GM19238 (cell line): ENCODE data around the gene ACTN4.

Source experiments
- DNase-seq: peaks from one replicate; pipeline ENCODE4 v3.0.0; 2011; ENCODE audit warnings: low spot score; ENCODE audit not compliant: insufficient read length

ACTN4 gene

DNA sequence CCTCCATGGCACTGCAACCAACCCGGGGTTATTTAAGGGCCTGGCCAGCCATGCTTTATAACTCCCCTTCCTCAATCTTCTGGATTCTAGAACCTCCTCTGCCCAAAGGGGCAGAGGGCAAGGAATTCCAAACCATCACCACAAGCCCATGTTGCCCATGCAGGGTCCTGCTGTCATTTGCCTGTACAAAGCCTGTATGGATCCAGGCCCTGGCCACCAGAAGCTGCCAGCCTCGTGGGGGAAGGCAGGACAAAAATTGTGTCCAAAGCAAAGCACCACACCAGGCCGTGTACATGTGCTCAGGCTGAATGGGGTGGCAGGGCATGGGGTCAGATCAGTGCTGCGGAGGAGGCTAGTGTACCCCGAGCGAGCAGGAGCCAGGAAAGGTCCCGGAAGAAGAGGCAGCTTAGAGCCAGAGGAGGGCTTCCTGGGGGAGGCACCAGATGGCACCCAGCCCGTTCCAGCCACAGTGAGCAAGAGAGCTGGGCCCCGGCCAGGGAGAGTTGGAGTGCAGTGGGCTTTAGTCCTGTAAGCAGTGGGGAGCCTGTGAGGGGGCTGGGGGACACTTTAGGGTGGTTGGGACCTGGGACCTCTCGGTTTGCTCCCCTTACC lies 61.1 kb downstream of the ACTN4 start:
- no peak for DNase-seq

DNA sequence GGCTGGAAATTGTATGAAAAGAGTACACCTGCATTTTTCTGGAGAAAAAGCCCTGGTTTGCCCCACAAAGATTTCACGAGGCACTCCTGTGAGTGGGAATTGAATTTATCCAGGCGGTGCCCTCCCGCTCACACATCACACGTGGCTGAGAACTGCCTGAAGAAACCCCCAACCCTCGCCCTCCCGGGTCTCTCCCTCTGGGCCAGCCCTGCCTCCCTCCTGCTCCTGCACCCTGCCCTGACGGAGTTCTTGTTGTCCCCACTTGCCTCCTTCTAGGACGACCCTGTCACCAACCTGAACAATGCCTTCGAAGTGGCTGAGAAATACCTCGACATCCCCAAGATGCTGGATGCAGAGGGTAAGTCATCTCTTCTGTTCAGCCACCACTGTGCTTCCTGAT lies 61.7 kb downstream of the ACTN4 start:
- DNase-seq, result no peak

- DNase-seq, result no peak
These were observed 62.4 kb downstream of the ACTN4 start for GRCh38 chr19:38709671-38710415.

DNA sequence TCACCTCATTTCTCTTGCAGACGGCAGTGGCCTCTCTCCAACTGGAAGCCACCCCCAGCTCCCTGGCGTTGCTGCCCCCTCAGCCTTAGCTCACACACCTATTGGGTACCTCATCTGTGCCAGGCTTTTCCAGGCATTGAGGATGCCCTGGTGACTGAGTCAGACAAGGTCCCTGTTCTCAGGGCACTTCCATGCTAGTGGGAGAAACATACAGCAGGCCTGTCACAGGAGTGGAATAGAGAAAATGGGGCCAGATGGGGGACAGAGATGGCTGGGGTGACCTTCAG lies 62.9 kb downstream of the ACTN4 start:
- no peak for DNase-seq

DNA sequence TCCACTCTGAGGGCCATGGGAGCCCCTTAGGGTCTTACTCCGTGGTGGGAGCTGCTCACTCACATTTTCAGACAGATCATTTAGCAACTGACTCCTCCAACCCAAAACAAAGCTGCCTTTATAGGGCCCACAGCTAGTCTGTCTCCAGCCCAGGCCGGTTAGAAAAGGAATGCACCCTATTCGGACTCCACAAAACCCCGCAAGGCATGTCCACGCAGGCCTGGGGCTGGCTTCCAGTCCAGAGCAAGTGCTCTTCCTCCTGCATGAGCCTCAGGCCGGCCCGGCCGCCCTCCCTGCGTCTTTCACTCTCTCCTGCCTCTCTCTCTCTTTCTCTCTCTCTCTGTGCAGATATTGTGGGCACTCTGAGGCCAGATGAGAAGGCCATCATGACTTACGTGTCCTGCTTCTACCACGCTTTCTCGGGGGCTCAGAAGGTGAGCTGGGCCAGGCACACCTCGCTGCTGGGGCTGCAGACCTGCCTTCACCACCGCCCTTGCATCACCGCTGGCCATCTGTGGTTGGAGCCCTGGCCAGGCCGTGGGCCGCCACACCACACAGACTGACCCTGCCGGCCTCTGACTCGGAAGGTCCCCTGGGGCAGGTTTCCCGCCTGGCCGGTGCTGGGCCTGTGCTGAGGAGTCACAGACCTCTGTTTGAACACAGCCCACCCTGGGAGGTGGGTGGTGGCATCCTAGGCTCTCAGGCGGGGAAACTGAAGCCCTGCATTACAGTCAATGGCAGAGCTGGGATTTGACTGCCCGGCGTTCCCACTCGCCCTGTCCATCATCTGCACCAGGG lies 63.7 kb downstream of the ACTN4 start:
- DNase-seq, result no peak

GRCh38 chr19:38711726-38712153 lies 64.3 kb downstream of the ACTN4 start:
- DNase-seq, result no peak

DNA sequence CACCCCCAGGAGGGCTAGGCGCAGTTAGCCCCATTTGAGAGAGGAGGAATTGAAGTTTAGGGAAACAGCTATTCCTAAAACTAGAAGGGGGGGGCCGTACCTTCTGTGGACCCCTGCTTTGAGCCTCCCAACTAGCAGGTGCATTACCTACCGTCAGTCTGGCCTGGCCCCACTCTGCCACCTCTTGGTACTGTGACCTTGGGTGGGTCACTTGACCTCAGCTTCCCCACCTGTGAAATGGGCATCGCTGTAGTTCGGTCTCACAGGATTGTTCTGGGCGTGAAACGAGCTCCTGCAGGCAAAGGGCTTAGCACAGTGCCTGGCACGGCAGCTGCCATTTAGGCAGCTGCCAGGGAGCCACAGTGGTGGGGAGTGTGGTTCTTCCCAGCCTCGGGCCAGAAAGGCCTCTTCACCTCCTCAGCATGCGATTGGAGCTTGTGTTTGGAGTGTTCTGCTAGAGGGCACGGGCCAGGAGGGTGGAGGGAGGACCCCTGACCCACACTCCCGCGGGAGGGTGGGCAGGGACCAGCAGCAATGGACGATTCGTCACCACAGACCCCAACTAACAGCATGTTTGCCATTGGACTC lies 64.8 kb downstream of the ACTN4 start:
- no peak for DNase-seq

- no peak for DNase-seq
These were observed 65.8 kb downstream of the ACTN4 start for GRCh38 chr19:38713227-38713649.

DNA sequence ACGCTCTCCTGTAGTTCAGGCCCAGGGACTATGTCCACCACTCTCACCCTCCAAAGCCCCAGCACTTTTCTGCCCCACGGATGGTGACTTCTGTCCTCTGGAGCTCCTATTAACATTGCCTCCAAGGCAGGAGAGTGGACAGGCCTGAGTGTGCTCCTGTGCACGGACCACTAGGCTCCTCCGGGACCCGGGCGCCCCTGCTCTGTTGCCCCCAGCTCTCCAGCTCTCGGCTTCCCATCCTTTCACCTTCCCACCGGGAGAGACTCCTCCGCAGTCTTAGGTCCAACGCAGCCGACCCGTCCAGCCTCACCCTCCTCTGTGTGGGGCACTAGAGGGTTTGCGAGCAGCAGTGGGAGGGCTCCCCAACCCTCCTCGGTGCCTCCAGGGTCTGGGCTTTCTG lies 66.4 kb downstream of the ACTN4 start:
- DNase-seq, result no peak

- no peak for DNase-seq
These were observed 66.9 kb downstream of the ACTN4 start for GRCh38 chr19:38714354-38714778.

DNA sequence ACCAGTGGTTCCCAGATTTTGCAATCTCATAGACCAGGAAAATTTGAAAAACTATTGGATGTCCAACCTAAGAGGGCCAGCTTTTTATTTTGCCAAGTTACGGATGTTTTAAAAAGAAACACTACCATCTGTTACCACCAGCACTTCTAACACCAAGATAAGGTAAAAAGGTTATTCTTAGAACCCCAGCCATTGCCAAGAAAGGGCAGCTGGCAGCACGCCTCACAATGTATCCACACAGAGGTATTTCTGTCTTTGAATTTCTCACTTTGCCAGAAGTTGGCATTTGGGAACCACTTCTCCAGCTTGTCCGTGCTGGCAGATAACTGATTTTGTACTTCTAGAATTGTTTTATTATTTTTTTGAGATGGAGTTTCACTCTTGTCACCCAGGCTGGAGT lies 68.1 kb downstream of the ACTN4 start:
- no peak for DNase-seq

GRCh38 chr19:38717051-38717450 lies 69.6 kb downstream of the ACTN4 start:
- no peak for DNase-seq

DNA sequence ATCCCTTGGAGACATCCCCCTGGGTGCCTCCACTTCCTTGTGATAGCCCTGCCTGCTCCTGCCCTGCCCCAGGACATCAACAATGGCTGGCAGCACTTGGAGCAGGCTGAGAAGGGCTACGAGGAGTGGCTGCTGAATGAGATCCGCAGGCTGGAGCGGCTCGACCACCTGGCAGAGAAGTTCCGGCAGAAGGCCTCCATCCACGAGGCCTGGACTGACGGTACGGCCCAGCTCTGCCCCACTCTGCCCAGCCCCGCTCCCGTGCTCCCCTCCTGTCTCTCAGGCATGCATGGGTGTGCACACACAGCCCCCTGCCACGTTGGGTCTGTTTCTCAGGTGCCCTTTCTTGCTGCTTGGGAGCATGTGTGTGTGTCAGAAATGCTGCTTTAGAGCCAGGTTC lies 70.4 kb downstream of the ACTN4 start:
- DNase-seq, result no peak

DNA sequence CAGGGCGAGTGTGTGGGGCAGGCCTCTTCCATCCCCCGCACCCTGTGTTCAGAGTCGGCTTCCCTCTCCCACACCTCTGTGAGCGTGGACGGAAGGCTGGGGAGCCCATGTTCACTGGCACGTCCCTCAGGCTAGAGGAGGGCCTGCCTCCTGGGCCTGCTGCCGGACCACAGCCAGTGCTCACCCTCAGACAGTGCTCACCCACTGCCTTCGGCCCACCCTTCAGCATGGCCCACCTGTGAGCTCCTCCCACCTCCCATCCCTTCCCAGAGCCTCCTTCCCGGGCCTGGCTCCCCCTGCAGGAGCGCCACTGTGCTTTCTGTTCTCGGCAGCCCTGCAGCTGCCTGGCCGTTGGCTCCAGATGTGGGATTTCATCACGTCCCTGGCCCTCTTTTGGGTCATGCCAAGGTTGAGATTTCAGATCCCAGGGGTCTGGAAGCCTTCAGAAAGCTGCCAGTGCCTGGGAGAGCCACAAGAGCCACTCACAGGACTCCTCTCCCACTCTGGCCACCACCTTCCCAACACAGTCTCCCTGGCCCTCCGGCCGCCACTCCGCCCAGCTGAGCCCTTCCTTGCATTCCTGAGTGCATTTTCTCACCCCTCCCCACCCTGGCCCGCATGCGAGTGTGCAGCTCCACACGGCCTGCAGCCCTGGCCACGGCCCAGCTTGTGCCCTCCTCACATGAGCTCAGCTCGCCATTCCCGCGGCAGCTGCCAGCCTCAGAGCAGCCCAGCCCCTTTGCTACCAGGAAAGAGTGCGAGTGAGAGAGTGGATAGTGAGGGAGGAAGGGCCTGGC lies 71.5 kb downstream of the ACTN4 start:
- no peak for DNase-seq

GRCh38 chr19:38719761-38720558 lies 72.5 kb downstream of the ACTN4 start:
- no peak for DNase-seq

DNA sequence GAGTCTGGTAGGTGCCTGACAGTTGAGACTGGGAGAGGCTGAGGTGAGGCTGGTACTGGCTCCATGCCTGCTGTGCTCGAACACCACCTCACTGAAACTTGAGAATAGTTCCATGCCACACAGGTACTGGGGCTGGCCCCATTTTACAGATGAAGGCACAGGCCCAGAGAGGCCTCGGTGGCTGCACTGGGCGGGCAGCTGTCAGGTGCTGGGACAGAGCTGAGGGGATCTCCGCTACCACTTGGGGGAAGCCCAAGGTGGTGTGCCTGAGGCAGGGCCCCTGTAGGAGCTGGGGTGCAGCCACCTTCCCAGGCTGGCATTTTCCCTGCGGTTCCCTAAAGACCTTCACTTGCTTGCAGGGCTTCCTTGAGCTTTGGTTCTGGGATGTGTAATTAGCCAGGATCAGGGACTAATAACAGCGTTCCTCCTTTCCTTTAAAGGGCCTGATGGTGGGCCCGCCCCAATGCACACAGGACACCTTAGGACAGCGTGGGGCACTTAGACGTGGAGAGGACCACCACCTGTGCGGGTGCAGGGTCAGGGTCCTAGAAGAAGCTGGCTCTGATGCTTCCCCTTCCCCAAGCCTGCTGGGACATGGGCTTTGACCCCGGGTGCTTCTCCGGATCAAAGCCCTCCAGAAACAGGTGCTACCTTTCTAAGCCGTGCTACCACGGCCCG lies 73.2 kb downstream of the ACTN4 start:
- DNase-seq, result no peak

DNA sequence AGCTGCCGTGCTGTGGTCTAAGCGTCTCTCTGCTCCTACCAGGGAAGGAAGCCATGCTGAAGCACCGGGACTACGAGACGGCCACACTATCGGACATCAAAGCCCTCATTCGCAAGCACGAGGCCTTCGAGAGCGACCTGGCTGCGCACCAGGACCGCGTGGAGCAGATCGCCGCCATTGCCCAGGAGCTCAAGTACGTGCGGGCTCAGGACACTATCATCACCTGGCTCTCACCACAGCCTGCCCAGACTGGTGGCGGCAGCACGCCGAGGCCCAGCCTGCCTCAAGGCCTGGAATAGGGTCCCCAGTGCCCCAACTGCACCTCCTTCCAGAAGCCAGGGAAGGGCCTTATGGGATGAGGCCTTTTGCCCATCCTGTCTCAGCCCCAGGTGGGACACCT lies 74.0 kb downstream of the ACTN4 start:
- no peak for DNase-seq

GRCh38 chr19:38721979-38722773 lies 74.7 kb downstream of the ACTN4 start:
- no peak for DNase-seq

DNA sequence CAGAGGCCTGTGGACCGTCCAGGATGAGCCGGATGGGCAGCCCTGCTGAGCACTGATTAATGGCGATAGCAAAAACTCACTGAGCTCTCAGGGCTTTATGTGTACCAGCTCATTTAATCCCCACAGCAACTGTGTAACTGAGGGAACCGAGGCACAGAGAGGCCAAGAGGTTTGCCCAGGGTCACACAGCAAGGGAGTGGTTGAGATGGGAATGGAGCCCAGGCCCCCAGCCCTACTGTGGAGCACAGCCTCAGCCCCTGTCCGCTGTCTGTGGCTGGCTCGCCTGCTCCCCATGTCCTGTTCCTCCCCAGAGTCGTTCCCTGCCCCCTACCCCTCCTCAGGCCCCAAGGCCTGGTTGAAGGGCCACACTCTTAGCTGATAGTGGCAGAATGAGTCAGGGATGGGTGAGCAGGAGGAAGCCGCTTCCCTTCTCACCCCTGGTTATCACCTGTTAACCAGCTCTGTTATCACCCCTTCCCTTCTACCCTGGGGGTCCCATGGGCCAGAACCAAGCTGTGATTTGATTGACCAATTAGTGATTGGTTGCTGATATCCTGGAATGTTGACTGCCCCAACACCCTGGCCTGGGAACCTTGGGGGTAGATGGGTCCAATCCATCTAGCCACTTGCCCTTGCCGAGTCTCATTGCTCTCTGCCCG lies 75.6 kb downstream of the ACTN4 start:
- DNase-seq, result no peak
